ENCODE data around the gene ZNF503.

Gene ZNF503

DNA sequence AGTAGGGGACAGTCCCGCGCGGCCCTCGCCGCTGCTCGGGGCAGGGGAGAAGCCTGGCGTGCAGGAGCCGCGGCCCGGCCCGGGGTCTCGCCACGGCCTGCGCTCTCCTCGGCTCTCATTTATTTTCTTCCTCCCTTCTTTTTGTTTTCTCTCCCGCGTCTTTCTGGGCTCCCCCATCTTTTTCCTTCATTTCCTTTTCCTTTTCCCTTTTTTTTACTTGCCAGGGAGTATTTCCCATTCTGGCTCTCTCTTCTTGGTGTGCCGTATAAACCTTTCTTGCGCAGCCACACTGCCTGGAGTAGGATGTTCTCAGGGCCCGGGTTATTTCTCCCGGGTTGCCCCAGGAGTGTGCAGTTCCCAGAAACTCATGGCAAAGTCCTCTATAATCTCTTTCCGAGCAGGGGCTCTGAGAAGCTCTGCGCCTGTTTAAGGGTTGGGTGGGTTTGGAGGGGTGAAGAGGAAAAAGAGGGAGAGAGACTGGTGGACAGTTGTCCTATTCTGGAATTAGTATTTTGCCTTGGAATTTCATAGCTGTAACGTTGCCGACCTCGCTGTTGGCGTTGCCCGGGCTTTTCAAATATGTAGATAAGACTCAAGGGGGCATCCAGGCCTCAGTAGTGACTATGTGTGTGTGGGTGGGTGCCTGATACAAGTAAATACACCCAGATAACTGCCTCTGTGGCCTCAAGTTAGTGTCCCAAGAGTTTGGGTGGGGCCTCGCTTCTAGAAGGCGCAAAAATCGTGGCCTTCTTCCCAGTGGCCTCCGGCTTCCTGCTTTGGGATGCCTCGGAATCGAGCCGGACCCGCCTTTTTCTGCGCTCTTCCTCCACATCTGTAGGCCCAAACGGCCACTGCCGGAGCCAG lies 4.3 kb upstream of the ZNF503 start:
- DNase-seq = no peak

DNA sequence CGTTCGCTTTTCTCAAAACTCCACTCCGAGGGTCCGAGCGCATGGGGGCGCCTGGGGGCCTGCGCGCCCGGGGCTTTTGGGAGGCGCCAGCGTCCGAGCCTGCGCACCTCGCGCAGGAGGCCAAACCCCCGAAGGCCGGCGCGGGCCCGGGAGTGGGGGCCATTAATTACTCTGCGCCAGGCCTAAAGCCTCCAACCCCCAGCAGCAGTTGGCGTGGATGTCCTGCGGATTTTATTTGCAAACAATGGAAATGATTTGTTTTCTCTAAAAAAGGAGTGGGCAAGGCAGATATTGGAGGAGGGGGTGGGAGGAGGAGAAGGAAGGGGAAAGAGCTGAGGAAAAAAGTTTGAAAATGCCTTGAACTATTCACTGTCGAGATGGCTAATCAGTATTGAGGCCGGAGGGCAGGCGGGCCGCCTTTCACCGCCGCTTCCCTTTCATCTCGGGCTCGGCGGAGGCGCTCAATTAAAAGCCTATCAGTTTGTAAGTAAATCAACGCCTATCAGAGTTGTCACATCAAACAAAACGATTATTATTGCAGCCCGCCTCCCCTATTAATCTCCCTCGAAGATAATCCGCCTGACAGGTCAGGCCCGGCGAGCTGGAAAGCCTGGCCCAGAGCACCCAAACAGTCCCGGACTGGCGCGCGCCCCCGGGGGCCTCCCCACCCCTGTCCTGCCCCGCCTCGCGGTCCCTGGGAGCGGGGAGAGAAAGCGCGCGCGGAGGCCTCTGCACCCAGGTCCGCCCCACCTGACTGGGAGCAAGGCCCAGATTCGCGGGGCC lies 3.4 kb upstream of the ZNF503 start:
- DNase-seq = no peak

DNA sequence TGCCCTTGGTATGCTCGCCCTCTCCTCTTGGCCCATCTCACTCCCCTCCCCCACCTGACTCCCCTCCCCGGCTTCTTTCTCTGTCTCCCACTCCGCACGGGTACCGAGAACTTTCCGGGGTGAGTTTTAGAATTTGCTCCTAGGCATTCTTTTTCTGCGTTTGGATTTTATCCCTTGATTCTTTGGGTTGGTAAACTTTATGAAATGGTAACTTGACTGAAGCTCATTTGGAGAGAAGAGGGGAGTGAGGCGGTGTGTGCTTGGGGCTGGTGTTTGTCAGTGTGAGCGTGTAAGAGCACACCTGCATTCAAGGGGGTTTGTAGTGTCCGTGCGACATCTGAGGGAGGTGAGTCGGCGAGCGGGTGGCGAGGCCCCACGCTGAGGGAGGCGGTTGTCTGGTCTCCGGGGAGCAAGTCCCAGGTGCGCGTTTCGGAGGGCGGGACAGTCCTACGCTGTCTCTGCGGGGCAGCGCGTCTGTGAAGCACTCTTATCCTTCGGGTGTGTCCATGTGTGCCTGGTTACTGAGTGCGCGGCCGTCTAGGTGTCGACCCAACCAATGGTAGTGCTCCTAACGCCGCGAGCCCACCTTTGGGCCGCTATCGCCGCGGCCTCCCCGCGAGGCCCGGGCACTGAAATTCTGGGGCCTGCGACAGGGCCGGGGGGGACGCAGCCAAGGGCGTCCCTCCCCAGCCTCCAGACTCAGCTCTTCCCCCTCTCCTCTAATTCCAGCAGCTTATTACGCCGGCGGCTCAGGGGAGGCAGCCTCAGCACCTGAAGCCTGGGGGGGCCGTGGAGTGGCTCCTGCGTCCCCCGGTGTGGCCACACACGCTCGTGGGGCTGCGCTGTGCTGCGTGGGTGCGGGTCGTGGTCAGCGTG lies 2.6 kb upstream of the ZNF503 start:
- no peak for DNase-seq

DNA sequence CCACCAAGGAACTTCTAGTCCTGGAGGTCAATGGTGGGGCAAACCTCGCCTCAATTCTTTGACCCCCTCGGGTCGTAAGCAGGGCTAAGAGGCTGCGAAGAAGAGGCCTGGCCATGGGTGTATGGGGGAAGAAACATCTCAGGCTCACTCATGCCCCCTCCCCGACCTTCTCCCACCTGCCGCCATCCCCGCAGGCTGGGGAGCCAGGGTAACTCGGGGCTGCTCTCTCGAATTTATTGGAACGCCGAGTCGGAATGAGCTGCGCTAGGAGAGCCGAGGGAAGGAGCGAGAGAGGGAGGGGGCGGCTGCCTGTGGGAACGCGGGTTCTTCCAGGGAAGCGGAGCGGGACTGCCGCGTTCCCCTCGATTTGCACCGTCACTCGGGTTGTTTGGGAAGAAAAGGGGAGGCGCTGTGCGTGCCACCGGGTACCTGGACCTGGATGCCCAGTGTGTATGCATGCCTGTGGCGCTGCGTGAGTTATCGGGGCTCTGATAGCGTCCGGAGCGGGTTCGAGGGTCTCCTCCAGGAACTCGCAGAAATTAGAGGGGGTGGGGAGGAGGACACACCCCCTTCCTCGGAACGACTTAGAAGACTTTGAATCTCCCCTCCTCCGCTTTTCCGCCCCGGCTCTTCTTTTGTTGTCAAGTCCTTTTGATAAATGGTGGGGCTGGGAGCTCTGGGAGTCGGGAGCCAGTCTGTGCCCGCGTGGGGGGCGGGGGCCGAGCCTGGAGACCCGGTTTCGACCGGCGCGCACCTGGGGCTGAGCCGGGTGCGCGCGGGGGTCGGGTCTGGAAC lies 1.8 kb upstream of the ZNF503 start:
- no peak for DNase-seq

DNA sequence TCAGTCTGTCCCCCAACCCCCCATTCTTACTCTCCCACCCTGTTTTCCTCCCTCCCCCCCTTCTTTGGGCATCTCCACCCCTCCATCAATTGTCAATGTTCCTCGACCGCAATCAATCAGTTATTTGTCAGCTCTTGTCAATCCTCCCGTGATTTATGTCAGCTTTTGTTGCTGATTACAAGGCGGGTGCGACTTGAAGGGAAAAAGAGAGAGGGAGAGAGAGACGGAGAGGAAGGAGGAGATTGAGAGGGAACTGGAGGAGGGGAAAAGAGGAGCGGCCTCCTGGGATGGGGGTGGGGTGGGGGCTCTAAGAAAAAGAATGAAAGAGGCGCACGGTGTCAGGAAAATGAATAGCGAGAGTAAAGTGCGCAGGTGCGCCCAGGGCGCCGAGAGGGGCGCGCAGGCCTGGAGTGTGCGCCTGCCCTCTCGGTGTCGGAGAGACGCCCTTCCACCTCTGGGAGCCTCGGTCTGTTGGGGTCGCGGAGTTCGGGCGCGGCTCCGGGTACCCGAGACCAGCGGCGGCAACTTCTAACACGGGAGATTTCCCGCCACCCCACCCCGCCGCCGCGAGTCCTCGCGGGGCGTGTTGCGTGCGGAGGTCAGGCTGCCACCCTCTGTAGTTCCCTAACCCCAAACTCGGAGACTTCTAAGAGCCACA lies 1.1 kb upstream of the ZNF503 start:
- no peak for DNase-seq

DNA sequence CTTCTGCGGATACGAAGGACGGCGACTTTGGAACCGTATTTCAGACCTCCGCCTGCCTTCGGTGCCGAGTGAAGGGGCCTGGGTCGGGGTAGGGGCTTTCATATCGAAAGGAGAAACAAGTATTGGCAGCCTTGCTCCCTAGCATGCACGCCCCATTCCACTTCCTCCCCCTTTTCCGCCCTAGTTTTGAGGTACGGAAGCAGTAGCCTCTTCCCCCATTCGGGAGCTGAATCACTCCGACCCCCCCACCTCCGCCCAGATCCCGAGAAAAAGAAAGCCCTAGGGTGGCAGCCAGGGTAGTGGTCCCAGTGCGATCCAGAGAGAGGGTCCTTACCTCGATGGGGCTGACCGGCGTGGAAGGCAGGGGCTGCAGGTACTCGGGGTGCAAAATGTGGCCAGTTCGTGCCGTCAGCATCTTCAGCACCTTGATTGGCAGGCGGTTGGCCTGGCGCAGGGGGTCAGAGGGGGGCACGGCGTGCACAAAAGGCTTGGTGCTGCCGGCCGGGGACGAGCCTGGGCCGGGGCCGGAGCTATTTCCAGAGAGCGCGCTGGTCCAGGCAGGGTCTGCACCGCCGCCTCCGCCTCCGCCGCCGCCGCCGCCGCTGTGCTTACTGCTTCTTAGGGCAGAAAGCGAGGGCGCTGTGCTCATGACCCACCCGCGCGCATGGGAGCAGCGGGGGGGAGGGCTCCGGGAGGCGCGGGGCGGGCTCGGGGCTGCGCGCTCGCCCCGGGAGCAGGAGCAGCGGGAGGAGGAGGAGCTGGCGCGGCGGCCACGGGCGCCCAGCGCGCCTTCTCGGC lies 594 bp downstream of the ZNF503 start:
- peak; percentile 70 for DNase-seq

DNA sequence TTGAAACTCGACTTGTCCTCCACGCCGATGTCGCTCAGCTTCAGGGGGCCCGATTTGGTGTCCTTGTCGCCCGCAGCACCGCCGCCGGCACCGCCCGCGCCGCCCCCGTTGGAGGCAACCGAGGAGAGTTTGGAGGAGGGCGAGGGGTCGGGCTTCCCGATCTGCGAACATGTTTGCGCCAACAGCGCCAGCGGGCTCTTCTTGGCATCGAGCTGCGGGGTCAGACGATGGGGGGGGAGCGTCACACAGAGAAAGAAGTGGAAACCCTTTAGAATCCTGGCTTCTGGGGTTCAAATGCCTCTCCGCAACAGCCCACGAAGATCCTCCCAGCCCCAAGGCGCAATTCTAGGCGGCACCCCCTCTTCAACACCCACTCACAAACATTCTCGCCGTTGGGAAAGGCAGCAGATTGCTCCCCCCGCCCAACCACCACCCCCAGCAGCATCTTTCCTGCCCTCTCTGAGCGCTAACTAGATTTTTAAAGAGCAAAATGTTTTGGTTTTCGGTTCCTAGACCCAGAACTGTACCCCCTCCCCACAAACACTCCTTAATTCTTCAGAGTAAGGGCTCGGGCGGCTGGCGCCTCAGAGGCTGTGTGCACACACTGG lies 1.3 kb downstream of the ZNF503 start:
- DNase-seq = no peak

DNA sequence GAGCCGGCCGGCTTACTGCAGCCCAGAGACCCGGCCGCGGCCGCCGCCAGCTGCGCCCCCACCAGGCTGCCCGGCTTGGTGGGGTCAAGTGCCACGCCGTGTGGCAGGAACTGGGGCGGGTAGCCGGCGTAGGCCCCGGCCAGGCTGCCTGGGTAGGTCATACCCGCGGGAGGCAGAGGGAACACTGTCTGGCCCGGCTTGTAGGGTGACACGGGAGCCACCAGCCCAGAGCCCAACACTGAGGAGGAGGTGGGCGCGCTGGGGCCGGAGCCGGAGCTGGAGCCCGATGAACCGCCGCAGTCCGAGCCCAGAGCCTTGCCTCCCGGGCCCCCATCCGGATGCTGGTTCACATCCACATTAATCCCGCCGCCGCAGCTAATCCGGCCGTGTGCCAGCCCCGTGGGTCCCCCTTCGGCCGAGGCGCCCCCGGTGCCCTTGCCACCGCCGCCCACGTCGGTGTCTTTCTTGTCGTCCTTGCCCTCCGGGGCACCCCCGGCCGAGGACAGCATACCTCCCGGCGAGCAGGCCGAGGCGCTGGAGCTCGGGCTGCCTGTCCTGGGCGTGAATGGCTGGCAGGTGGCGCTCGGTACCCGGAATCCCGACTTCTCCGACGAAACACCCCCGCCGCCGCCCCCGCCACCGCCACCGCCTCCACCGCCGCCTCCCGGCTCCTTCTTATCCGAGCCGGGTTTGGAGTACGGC lies 2.0 kb downstream of the ZNF503 start:
- peak; percentile 72 for DNase-seq

DNA sequence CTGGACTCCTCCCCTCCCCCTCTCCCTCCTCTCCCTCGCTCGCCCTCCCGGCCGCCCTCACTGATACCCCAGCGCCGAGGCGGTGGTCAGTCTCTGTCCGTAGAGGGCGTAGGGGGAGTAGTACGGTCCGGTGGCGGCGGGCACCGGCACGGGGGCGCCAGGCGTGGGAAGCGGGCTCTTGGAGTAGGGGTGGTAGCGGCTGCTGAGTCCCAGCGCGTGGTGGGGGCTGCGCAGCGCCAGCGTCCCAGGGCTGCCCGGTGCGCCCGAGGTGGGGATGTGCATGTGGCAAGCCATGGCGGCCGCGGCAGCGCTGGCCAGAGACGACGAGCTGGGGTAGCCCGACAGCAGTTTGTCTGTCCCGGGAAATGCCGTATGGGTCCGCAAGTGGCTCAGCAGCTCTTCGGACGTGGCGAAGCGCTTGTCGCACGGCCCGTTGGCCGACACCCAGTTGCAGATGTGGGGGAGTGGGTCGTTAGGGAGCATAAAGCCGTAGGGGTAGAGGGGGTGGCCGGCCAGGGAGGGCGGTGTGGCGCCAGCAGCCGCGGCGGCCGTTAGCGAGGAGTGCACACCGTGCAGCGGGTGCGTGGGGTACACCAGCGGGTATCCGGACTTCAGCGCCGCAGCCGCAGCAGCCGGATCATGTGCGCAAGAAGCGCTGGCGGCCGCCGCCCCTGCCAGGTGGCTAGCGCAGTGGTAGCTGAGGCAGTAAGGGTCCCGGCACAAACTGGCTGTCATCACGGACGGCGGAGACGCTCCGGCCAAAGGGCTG lies 2.7 kb downstream of the ZNF503 start:
- DNase-seq = no peak

DNA sequence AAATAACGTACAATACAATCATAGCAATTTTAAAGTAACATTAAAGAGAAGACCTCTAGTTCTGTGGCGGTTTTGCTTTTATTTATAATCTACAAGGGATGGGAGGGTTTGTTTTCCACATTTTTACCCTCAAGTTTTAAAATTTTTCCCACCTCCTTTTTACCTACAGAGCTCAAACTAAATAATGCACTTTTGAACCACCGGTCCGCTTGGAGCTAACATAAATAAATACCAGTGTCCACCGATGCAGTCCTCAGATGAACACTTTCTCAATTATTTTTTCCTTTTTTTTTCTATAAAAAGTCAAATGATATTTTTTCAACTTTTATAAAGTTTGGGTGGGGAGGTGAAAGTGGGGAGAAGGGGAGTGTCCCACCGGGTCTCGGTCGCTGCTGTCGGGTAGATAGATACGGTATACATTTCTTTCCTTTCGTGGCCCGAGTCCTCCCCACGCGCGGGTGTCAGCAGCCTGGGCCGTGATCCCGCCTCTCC lies 3.3 kb downstream of the ZNF503 start:
- DNase-seq = no peak

DNA sequence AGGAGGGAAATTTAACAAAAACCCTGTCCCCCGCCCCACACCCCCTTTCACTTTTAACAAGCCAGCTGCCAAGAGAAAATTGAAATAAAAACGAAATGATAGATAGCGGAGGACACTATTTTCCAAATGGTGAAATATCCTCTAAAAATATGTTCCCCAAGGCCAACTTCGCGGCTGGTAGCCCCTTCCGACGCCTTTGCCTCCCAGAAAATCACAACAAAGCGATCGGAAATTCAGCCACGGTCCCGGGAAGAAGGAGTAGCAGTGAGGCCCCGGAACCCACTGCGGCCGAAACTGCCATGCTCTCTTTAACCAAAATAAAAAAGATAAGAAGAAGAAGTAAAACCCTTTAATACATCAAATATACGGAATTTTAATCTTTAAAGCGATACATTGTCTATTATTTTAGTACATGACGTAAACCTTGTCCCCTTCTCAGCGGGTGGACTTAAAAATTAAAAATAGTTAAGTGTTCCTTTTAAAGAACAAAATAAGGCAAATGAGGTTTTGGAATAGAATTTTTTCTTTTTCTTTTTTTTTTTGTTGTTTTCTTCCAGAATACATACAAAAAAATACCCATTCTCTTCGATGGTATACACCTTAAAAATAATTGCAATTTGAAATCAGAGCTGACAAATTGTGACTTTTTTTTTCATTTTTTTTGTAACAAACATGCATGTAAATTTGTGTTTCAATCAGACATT lies 3.9 kb downstream of the ZNF503 start:
- no peak for DNase-seq

DNA sequence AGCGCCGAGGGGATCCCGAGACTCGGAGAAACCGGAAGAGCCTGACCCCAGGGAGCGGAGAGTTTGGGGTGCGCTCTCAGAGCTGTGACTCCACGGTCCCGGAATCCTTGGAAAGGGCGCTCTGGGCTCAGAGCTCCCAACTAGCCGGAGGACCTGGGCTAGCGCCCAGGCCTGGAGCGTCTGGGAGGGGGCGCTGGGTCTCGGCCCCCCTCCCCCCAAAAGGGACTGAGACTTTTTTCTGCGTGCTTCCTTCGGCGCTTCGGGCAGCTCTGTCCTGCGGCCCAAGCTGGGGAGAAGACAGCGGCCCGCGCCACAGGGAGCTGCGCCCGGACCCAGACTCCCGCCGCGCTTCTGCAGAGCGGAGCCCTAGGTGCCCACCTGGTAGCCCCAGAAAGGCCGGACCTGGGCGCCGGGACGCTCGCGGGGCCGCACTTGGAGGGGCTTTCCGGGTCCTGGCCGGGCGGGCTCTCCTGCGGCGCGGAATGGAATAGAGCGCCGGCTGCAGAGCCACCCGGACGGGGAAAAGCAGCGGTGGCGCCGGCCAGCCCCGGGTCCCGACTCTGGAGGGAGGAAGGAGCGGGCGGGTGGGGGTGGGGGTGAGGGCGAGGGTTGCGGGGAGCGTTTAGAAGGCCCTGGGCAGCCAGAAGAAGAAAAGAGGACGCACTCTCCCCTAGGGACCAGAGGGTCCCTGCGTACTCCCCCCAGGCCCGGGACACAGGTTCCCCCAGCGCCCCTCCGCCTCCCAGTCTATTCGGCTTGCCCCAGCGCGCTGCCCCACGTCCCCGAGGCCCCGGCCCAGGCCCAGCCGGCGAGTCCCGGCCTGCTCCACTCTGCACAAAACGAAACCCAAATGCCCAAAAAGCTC lies 4.7 kb downstream of the ZNF503 start:
- DNase-seq = no peak

DNA sequence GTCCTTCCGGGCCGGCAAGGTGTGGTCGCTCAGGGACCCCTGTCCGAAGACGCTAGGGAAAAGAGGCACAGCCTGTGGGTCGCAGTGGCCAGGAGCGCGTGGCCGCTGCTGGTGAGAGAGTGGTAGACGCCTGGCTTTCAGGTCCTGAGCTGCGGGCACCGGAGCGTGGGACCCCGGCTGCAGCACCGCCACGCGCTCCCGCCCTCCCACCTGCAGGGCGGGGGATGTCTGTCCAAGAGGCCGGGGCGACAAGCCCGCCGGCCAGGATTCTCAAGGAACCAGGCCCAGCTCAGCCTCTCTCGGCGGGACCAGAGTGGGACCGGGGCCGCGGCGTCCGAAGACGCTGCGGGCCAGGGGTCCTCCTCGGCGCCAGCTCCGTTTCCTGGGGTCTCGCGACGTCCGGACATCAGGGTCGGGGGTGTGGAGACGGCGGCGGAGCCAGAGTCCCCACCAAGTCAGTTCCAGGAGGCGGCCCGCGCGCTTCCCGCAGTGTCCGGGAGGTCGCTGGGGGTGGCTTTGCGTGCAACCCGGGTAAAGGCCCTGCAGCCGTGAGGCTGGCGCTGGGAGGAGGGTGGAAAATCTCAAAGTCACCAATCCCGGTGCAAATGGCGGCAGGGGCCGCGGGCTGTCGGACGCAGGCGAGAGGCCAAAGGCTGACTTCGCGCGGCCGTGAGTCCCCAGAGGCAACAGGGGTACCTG lies 5.5 kb downstream of the ZNF503 start:
- DNase-seq = no peak

DNA sequence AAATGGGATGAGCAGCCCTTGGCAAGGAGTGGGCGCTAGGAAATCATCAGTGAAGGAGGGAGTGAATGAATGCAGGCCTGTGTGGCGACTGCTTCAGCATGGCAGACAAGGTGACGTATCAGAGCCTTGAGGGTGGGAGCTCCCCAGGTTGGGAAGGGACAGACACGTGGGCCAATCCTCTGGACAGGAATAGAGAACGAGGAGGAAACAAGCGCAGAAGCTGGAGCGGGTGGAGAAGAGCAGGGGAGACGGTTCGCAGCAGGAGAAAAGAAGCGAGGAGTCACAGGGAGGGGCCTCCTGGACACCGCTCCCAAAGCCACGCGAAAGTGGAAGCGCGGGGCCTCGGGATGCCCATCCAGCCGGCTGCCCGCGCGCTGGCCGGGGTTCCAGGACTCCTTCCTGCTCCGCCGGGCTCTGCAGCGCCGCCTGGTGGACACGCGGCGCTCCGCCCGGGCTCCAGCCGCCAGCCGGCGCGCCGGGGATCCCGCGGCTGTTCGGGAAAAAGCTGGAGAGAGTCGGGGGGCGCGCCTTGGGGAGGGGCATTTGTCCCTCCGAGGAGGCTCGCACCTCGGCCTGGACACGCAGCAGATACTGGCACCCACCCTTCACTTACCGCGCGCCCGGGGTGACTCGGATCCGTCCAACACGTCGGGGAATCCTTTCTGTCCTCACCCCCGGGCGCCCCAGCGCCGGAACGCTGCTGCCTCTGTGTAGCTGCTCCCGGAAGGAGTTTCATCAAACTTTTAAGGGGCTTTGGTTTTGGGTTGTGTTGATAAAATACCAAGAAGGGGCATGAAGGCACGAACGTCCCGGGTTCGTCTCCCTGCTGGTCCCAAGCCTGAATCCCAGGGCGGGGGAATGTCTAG lies 6.3 kb downstream of the ZNF503 start:
- peak; percentile 66 for DNase-seq

DNA sequence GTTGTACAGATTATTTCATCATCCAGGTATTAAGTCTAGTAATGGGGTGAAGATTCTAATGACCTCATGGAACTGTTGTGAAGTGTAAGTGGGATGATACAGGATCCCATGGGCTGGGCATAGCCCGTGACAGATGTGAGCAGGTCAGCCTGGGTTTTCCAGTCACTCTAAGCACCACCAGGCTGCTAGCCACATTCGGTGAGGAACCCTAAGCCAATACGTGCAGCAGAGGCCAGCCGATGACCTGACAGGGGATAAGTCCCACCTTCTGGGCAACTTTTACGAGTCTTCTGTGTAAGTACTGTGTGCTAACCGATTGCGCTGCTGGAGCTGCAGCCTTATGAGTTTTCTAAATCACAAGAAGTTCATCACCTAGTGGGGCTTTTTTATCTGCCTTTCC lies 7.3 kb downstream of the ZNF503 start:
- no peak for DNase-seq

DNA sequence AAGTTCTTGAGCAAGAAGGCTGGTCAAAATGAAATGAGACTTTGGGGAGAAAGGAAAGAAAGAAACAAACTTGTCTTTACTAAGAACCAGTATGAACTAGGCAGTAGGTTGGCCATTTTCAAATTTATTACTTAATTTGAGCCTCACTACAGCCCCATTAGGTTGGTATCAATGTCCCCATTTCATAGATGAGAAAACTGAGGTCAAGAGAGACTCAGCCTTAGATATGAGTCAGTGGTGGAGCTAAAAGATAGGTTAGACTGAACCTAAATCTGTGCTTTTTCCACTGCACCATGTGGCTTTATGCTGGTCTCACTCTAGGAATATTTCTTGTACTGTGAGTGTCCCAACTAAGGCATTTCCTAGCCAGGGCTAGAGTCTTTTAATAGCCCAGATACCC lies 8.8 kb downstream of the ZNF503 start:
- DNase-seq = no peak

Measured in activated CD8-positive, alpha-beta memory T cell treated with anti-CD3 and anti-CD28 coated beads for 24 hours (primary cell).